ENCODE measurements around the gene MAP3K7.
A peak's percentile ranks its signal among the peaks of the same experiment; 100 is the strongest.

Gene MAP3K7

DNA sequence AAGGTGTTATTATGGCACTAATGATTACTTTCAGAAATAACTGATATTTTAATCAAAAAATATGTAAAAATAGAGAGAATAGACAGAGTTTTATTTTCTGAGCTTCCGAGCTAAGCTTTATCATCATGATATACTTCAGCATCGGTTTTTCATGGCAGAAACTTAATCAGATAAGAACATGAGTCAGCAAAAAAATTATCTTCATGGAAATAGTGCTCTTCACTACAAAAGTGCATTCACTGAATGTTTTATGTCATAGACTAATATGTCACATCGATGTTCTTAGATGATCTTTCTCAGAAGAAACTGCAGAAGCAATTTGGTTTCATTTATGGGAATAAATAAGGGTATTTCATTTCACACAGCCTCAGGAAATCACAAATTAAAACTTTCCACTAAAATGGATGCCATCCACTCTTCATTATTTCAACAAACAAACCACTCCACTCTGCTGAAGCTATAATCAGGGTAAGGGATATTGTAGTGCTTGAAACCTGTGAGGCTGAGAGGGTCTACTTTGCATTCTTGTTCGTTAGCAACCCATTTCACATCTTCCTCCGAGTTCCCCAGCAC is 10.2 kb upstream of the MAP3K7 start:
- DNase-seq (ENCODE audit: low read depth), result no peak
- H3K4me3 ChIP-seq (ENCODE audit: low read length), result no peak overlapping the region
- TF ChIP-seq, protein P1, sequence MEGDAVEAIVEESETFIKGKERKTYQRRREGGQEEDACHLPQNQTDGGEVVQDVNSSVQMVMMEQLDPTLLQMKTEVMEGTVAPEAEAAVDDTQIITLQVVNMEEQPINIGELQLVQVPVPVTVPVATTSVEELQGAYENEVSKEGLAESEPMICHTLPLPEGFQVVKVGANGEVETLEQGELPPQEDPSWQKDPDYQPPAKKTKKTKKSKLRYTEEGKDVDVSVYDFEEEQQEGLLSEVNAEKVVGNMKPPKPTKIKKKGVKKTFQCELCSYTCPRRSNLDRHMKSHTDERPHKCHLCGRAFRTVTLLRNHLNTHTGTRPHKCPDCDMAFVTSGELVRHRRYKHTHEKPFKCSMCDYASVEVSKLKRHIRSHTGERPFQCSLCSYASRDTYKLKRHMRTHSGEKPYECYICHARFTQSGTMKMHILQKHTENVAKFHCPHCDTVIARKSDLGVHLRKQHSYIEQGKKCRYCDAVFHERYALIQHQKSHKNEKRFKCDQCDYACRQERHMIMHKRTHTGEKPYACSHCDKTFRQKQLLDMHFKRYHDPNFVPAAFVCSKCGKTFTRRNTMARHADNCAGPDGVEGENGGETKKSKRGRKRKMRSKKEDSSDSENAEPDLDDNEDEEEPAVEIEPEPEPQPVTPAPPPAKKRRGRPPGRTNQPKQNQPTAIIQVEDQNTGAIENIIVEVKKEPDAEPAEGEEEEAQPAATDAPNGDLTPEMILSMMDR (conservative IDR thresholded peaks at IDR 0.05; ENCODE audit: low read depth, low read length), result no peak

DNA sequence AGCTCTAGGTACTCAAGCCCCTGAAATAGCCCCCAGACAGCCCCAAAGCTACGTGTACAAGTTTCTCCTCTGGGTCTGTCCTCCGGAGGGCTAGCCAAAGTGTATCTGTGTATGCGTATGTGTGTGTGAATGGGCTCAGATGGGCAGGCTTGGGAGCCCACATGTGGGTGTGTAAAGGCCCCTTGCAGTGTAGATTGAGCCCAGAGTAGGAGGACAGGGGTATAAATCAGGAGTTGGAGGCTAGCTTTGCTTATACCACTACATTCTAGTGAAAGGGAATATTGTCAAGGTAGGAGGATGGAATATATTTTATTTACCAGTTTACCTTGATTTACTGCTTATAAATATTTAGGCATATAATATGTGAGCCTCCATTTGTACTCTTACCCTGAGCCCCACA is 9.0 kb upstream of the MAP3K7 start:
- no peak overlapping the region for H3K4me3 ChIP-seq (ENCODE audit: low read length)
- TF ChIP-seq, protein P1 (conservative IDR thresholded peaks at IDR 0.05; ENCODE audit: low read depth, low read length), result no peak
- DNase-seq (ENCODE audit: low read depth), result no peak

DNA sequence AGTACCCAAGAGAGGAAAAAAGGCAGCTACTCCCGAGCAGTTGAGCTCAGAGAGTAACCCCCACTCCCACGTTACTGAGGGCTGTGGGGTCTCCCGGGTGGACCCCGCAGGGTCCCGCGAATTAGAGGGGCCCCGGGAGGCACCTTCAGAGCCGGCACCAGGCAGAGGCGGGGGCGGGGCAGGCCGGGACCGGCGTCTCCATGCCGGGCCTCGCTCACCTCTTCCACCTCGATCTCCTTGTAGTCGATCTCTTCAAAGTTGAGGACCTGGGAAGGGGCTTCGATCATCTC is 381 bp downstream of the MAP3K7 start:
- no peak for DNase-seq (ENCODE audit: low read depth)
- TF ChIP-seq, protein P1 (conservative IDR thresholded peaks at IDR 0.05; ENCODE audit: low read depth, low read length), result no peak
- peak overlapping the region; percentile 95 for H3K4me3 ChIP-seq (ENCODE audit: low read length)

DNA sequence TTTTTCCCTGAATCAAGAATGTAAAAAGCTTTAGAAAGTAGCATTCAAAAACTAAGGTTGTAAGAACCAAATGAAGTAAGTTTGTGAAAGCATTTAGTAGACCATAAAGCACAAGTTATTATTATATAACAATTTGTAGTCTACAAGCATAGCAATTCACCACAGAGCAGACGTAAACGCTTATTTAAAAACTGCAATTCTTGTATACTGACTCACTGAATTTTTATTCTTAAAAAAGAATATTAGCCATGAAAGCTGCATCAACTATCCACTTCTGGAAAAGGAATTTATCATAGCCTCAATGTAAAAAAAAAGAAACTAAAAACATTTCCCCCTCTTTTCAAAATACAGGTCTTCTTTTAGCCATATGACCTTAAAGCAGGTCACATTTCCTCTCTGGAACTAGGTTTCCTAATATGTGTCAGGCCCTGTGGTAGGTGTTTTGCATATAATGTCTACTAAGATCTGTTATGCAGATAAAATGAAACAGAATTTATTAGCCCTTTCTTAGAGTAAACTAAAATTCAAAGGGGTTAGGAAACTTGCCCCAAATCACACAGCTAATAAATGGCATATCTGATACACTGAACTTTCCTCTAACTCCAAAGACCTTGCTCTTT is 2.1 kb downstream of the MAP3K7 start:
- TF ChIP-seq, protein P1 (conservative IDR thresholded peaks at IDR 0.05; ENCODE audit: low read depth, low read length), result no peak
- H3K4me3 ChIP-seq (ENCODE audit: low read length), result peak overlapping the region; percentile 57
- DNase-seq (ENCODE audit: low read depth), result no peak

GRCh38 chr6:90583836-90584481 is 2.9 kb downstream of the MAP3K7 start:
- H3K4me3 ChIP-seq (ENCODE audit: low read length), result no peak overlapping the region
- no peak for DNase-seq (ENCODE audit: low read depth)
- TF ChIP-seq, protein P1 (conservative IDR thresholded peaks at IDR 0.05; ENCODE audit: low read depth, low read length), result no peak

- TF ChIP-seq, protein P1 (conservative IDR thresholded peaks at IDR 0.05; ENCODE audit: low read depth, low read length), result no peak
- no peak overlapping the region for H3K4me3 ChIP-seq (ENCODE audit: low read length)
Observed at GRCh38 chr6:90583179-90583835, 3.6 kb downstream of the MAP3K7 start.

More at GRCh38 chr6:90583179-90583835, 3.6 kb downstream of the MAP3K7 start:
- DNase-seq (ENCODE audit: low read depth), result no peak
